ENCODE data around the gene LRRC75A. TPM values are rescaled to one million over a fixed set of nuclear protein-coding genes. Genes with fewer than 3 reads are reported as not detected.
"Not testable (repeated sequence)": the region's sequence is repeated elsewhere in the genome, so short reads cannot be mapped to it uniquely, and the experiment has no call there.

LRRC75A gene
- total RNA-seq, 1 experiment from 2014 or later: 0.03 TPM

DNA sequence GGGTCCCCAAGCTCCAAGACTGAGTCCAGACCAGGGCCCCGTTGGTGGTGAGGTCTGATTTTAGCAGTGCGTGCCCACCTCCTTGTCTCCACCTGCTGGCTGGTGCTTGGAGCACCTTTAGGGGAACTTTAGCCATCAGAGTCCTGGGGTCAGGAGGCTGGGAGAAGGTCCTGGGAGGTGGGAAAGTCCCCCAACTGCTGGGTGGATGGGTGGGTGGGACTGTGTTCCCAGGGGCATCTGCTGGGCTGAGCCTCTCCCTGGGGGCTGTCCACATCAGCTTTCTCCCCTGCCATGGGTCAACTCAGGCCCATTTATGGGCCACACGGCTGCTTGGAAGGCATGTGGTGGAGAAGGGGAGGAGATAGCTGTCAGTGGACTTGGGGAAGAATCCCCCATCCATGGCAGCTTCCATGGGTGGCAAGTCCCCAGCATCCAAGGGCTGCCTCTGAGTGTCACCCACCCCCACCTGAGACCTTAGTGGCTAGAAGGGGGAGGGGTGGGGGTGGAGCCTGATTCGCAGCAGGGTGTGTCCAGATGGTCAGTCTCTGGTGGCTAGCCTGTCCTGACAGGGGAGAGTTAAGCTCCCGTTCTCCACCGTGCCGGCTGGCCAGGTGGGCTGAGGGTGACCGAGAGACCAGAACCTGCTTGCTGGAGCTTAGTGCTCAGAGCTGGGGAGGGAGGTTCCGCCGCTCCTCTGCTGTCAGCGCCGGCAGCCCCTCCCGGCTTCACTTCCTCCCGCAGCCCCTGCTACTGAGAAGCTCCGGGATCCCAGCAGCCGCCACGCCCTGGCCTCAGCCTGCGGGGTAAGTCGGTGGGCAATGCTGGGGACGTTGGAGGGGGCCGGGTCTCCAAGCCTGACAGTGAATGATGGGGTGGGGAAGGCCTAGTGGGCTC is 76.7 kb downstream of the LRRC75A start, which contains the start of gene TRPV2:
Gene TRPV2, plus strand, starts transcription at position 541 of the 894 bp plus-strand sequence. CDS start 2,098 bp downstream, outside the sequence.
- no peak for DNase-seq
- H3K36me3 ChIP-seq: no peaks in the 10 kb centered on the region
- H3K4me3 ChIP-seq: no peak within 1 kb of the TSS
- H3K9me3 ChIP-seq: no peaks in the 10 kb centered on the region
- H3K27me3 ChIP-seq: no peaks in the 10 kb centered on the region

DNA sequence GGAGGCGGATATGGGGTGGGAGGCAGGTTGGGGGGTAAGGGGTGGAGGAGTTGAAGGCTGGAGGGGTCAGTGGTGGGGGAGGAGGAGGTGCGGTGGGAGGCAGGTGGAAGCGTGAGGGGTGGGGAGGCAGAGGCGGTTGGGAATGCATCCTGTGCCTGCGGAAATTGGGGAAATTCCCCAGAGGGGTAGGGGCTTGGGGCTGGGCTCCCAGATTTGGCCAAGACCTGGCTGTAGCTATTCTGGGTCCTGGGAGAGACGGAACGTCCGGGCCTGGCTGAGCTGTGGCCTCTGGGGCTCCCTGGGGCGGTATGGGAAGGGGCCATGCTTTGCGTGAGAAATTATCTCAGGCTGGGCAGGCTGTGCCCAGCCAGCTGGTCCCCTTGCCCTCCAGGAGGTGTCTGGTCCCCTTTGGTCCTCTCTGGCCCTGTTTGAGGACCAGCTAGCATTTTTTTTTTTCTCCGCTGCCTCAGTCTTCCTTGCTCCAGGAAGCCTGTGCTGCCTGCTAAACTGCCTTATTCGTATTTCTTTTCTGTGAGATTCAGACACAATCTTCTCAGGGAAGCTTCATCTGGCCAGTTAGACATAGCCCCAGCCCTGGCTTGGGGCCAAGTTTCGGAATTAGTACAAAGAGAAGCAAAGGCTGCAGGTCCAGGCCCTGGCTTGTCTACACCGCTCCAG is 83.9 kb downstream of the LRRC75A start:
- DNase-seq: no peak

DNA sequence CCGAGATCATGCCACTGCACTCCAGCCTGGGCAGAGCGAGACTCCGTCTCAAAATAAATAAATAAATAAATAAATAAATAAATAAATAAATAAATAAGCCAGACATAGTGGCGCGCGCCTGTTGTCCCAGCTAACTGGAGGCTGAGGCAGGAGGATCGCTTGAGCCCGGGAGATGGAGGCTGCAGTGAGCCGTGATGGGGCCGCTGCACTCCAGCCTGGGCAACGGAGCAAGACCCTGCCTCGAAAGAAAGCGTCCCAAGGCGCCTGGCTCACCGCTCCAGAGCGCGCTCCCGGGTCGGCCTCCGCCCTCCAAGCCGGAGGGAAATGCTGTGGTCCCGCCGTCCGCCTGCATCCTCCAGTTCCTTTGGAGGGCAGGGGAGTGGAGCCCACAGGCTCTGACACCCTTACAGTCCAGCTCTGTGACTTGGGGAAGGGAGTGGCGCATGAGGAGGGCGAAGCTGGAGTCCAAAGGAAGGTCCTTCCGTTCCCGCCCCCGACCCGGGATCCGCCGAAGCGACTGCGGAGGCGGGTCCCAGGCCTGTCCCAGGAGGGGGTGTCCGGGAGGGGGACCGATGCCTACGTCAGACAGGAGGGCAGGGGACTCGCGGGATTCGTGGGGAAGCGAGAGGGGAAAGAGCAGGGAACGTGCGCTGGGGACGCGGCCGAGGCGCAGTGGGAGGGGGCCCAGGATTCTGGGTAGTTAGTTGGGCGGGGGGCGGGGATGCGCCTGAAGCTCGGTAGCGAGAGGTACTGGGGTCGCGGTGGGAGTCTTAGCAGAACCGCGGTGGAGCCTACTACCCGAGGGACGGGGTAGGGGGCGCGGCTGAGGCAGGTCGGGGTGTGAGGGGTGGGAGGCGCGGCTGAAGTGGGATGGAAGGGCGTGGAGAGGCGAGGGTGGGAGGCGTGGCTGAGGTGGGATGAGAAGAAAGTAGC is 85.0 kb downstream of the LRRC75A start:
- Histone ChIP-seq H3K4me3 (no peak overlapping the region), H3K9me3 (no peaks in the 10 kb centered on the region), H3K27me3 (no peaks in the 10 kb centered on the region), H3K36me3 (no peaks in the 10 kb centered on the region)
- DNase-seq: no peak

More for the DNA sequence above, 83.9 kb downstream of the LRRC75A start:
- no peak overlapping the region for H3K4me3 ChIP-seq
- no peaks in the 10 kb centered on the region for H3K36me3 ChIP-seq
- H3K9me3 ChIP-seq: no peaks in the 10 kb centered on the region
- H3K27me3 ChIP-seq: no peaks in the 10 kb centered on the region

DNA sequence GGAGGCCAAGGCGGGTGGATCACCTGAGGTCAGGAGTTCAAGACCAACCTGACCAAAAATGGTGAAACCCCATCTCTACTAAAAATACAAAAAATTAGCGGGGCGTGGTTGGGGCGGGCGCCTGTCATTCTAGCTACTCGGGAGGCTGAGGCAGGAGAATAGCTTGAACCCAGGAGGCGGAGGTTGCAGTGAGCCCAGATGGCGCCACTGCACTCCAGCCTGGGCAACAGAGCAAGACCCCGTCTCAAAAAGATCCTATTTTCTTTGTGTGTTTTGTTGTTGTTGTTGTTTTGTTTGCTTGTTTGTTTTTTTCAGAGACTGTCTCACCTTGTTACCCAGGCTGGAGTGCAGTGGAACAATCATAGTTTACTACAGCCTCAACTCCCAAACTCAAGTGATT is 88.1 kb downstream of the LRRC75A start:
- H3K9me3 ChIP-seq, H3K27me3 ChIP-seq, DNase-seq, H3K4me3 ChIP-seq, H3K36me3 ChIP-seq: not testable (repeated sequence)

DNA sequence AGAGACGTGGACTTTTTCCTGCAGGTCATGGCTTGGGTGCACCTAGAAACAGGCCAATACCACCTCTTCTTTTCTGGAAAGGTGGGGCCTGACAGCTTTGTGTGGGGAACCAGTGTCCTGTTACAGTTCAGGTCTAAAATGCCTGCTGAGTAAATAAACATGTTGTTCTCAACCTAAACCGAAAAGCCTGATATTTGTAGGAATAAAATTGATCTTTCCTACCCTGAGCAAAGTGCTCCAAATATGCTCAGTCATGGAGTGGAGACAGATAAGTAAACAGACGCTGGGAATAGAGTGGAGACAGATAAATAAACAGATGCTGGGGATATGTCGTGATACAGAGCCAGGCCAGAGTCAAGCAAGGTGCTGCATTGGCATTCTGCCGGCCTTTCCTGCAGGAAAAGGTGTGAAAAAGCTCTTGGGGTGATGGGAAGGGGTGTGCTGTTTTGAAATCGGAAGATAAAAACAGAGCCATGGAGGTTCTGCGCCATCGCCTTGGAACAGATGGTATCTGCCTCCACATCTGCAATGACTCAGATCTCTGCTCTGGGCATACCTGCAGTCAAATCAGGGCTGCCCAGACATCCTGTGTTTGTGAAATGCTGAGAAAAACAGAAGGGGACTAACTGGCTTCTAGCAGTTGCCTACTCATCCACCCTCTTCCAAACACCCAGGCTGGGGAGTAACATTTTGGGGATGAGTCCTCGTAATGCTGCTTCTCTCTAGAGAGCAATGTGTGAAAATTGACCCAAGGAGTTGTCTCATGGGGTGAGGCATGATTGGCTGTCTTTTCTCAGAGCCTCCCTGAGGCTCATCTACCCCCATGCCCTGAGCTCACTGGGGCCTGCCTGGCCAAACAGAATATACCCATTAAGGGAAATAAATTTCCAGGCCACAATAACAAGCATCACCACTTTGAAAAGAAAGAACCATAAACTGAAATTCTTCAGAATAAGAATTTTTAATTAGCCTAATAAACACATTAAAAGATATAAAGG is 93.4 kb downstream of the LRRC75A start:
- Histone ChIP-seq H3K4me3 (no peak overlapping the region), H3K36me3 (no peaks in the 10 kb centered on the region)
- no peak for DNase-seq

DNA sequence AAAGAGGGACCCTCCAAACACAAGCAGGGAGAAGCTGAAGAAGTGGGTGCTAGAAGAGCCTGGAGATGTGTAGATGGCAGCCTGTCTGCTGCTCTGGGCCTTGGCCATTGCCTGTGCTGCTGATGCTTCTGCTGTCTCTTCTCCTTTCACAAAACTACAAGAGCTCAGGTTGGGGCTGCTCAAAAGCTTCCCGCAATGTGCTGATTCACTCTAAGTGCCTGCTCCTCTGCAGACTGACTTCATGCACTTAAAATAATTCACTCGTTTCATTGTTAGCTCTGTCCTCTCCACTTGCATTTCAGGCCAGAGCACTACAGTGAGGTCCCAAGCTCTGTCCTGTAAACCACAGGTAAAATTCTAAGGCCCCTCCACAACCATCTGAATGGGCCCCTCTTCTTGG is 95.3 kb downstream of the LRRC75A start:
- not testable (repeated sequence) for H3K36me3 ChIP-seq, H3K27me3 ChIP-seq, H3K9me3 ChIP-seq, H3K4me3 ChIP-seq, DNase-seq

More for the DNA sequence above, 93.4 kb downstream of the LRRC75A start:
- no peaks in the 10 kb centered on the region for H3K27me3 ChIP-seq
- no peaks in the 10 kb centered on the region for H3K9me3 ChIP-seq

DNA sequence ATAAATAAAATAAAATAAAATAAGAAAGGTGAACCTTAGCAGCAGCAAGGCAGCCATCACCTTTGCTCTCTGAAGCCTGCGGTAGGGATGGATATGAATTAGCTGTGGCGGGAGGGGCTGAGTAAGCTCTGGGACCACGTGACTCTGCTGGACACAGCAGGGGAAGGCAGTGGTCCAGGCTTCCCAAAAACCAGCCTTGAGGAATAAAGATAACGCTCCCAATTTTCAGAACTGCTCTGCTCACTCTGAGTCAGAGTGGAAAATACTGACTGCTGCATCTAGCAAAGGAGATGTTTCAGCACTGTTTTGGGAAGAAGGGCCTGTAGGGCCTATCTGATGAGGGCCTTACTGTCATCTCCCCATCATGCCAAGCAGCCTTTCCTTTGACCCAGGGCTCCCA is 96.1 kb downstream of the LRRC75A start:
- not testable (repeated sequence) for DNase-seq

DNA sequence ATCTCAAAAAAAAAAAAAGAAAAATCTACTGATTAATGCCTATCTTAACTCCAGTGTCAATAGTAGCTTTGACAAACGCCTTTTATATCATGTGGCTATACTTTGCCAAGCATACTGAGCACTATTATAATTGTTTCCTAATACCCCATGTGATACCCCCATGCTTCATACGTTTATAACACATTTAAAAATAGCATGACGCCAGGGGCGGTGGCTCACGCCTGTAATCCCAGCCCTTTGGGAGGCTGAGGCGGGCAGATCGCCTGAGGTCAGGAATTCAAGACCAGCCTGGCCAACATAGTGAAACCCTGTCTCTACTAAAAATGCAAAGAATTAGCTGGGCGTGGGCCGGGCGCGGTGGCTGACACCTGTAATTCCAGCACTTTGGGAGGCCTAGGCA is 99.5 kb downstream of the LRRC75A start:
- not testable (repeated sequence) for H3K4me3 ChIP-seq, H3K36me3 ChIP-seq, DNase-seq, H3K9me3 ChIP-seq, H3K27me3 ChIP-seq

More for the DNA sequence above, 96.1 kb downstream of the LRRC75A start:
- not testable (repeated sequence) for H3K36me3 ChIP-seq, H3K9me3 ChIP-seq, H3K27me3 ChIP-seq, H3K4me3 ChIP-seq

Other genes with a start within 250 kb of the LRRC75A start
- gene CENPV, start 138.7 kb downstream of the LRRC75A start, total RNA-seq (2014; rRNA removed; shearing (Covaris generic); ENCODE audit: low replicate concordance): 52.5 and 70.5 TPM in 2 replicates
- gene UBB, start 111.1 kb downstream of the LRRC75A start, total RNA-seq (2014; rRNA removed; shearing (Covaris generic); ENCODE audit: low replicate concordance): 957 and 1,097 TPM in 2 replicates
- 0.05 and 0.30 TPM in 2 replicates for gene TRPV2, start 76.6 kb downstream of the LRRC75A start, total RNA-seq (2014; rRNA removed; shearing (Covaris generic); ENCODE audit: low replicate concordance)
- 2.2 and 21.7 TPM in 2 replicates for gene ZNF287, start 77.0 kb upstream of the LRRC75A start, total RNA-seq (2014; rRNA removed; shearing (Covaris generic); ENCODE audit: low replicate concordance)
- gene ZNF624, start 161.7 kb upstream of the LRRC75A start, total RNA-seq (2014; rRNA removed; shearing (Covaris generic); ENCODE audit: low replicate concordance): 1.9 and 2.8 TPM in 2 replicates
- gene CCDC144A, start 198.0 kb upstream of the LRRC75A start, total RNA-seq (2014; rRNA removed; shearing (Covaris generic); ENCODE audit: low replicate concordance): 0.02 and 0.26 TPM in 2 replicates